ENCODE measurements around the gene FRMPD1.

DNA sequence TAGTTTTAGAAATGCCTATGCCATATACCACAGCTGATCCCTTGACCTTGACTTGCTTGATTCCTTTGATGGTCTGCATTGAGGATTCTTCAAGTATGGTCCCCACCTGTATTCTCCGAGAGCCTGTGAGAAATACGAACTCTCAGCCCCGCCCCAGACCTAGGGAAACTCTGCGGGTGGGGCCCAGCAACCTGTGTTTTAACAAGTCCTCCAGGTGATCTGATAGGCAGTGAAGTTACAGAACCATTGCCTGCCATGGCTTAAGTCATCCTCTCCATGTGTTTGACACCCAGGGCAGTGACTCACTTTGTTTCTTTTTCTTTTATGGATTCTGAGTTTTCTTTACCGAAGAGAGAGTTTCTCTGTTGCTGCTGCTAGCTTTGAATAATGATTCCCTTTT is 18.5 kb downstream of the FRMPD1 start:
- TF ChIP-seq CTCF (IDR thresholded peaks at IDR 0.05; ENCODE audit: insufficient read depth, low read depth, low read length) (no peak), EZH2 (IDR thresholded peaks at IDR 0.05; ENCODE audit: insufficient read depth, low read length) (no peak)
